NCI-H2196 treated with DMSO at 0.1 percent for 48 hours (cell line): Measurements from ENCODE around the gene MS4A10.

Source experiments
- DNase-seq: peaks from one replicate; lab custom pipeline; 2025; ENCODE audit not compliant: unreplicated experiment; lab: John Stamatoyannopoulos, UW

The MS4A10 gene

GRCh38 chr11:60848714-60849151 lies 63.6 kb downstream of the MS4A10 start:
- DNase-seq: no peak

GRCh38 chr11:60849641-60850520 lies 64.7 kb downstream of the MS4A10 start:
- no peak for DNase-seq
